Common myeloid progenitor, CD34-positive (primary cell): Measurements from ENCODE around the gene KANK2.
"Not testable (repeated sequence)": the region's sequence is repeated elsewhere in the genome, so short reads cannot be mapped to it uniquely, and the experiment has no call there.

ENCODE experiments used
- CTCF ChIA-PET: fragments of 350-600 bp; sonication (Branson Sonifier 250); formaldehyde crosslinking; loops from one replicate; lab custom pipeline; 2021; ENCODE audit warnings: antibody characterized with exemption; lab: Charles Lee
- POLR2A ChIA-PET: fragments of 350-600 bp; sonication (Branson Sonifier 250); formaldehyde crosslinking; loops from one replicate; lab custom pipeline; 2021; ENCODE audit warnings: antibody characterized with exemption; lab: Charles Lee
- DNase-seq, 3 donors: peaks; one replicate each; pipeline versions ENCODE4 v3.0.0 to v3.0.0-alpha.2; 2013
- H3K27ac ChIP-seq, 2 experiments: 1 replicate in 1 of 2; 2 replicates in 1 of 2; pipeline ENCODE4 v1.7.0; 2013; ENCODE audit warnings: inconsistent platforms in 2 of 2, low read length in 2 of 2, mild to moderate bottlenecking in 2 of 2, low read depth in 1 of 2, moderate library complexity in 1 of 2; ENCODE audit not compliant: severe bottlenecking in 2 of 2, insufficient read depth in 1 of 2, poor library complexity in 1 of 2
- H3K27me3 ChIP-seq, 5 experiments: replicated peaks in 2 of 5; 1 replicate in 3 of 5; 2 replicates in 2 of 5; pipeline versions ENCODE4 v1.6.1 to v1.7.0; 2013; ENCODE audit warnings: low read length in 4 of 5, mild to moderate bottlenecking in 2 of 5, moderate library complexity in 2 of 5, inconsistent platforms in 1 of 5; ENCODE audit not compliant: insufficient read depth in 5 of 5, control insufficient read depth in 4 of 5
- H3K36me3 ChIP-seq, 4 experiments: 1 replicate in 2 of 4; 2 replicates in 2 of 4; pipeline versions ENCODE4 v1.6.1 to v1.7.0; 2013; ENCODE audit warnings: low read length in 3 of 4, control low read depth in 1 of 4, mild to moderate bottlenecking in 1 of 4; ENCODE audit not compliant: control insufficient read depth in 4 of 4, insufficient read depth in 4 of 4
- H3K4me1 ChIP-seq, 4 experiments: 1 replicate in 3 of 4; 2 replicates in 1 of 4; pipeline versions ENCODE4 v1.6.1 to v1.7.1; 2013; ENCODE audit warnings: low read length in 3 of 4, mild to moderate bottlenecking in 3 of 4, control low read depth in 1 of 4, inconsistent platforms in 1 of 4, moderate library complexity in 1 of 4; ENCODE audit not compliant: control insufficient read depth in 4 of 4, insufficient read depth in 4 of 4; ENCODE audit errors: control extremely low read depth in 1 of 4
- H3K4me3 ChIP-seq, 7 experiments: 1 replicate in 4 of 7; 2 replicates in 3 of 7; pipeline versions ENCODE4 v1.5.1 to v1.7.0; 2013; ENCODE audit warnings: mild to moderate bottlenecking in 7 of 7, low read length in 6 of 7, moderate library complexity in 6 of 7, inconsistent platforms in 2 of 7, low read depth in 2 of 7, control low read depth in 1 of 7; ENCODE audit not compliant: insufficient read depth in 4 of 7, control insufficient read depth in 1 of 7; ENCODE audit errors: extremely low read depth in 1 of 7
- H3K9me3 ChIP-seq, 5 experiments: 1 replicate in 4 of 5; 2 replicates in 1 of 5; pipeline versions ENCODE4 v1.6.1 to v1.7.1; 2013; ENCODE audit warnings: low read length in 4 of 5, mild to moderate bottlenecking in 2 of 5, inconsistent platforms in 1 of 5, low read depth in 1 of 5, moderate library complexity in 1 of 5; ENCODE audit not compliant: control insufficient read depth in 4 of 5, insufficient read depth in 2 of 5; ENCODE audit errors: control extremely low read depth in 1 of 5
- WGBS: methylation state at CpG from one replicate; pipeline ENCODE4 v1.1.5; 2013; ENCODE audit not compliant: insufficient coverage; 5-methylcytosine and 5-hydroxymethylcytosine counted together

The KANK2 gene

GRCh38 chr19:11136400-11137101, 60.8 kb downstream of the KANK2 start:
- no peak overlapping the region for H3K27ac ChIP-seq
- CTCF ChIA-PET, result interaction anchor here (6.0 kb wide), 1 partner anchor 10 kb away, joined by 34 read pairs; no protein-coding TSS in a partner anchor
- 60% methylated on average over 7 of the region's 14 CpGs for WGBS
- H3K9me3 ChIP-seq, result no peaks in the 10 kb centered on the region
- POLR2A ChIA-PET, result no interaction called here
- peaks cover 3 to 20% (median 14%) of the 10 kb centered on the region in 4 experiments for H3K36me3 ChIP-seq
- peaks cover 0 to 28% (median 21%) of the 10 kb centered on the region in 4 experiments for H3K4me1 ChIP-seq
- no peak for DNase-seq
- H3K27me3 ChIP-seq, result no peaks in the 10 kb centered on the region
- H3K4me3 ChIP-seq, result no peak overlapping the region

- ChIA-PET POLR2A (no interaction called here), CTCF (interaction anchor here (1.4 to 3.4 kb wide), 3 partner anchors 35 to 96 kb away, joined by 3 to 19 read pairs (median 11); no protein-coding TSS in a partner anchor)
- DNase-seq, result no peak
- Histone ChIP-seq H3K36me3 (peaks cover 12 to 64% (median 54%) of the 10 kb centered on the region in 4 experiments), H3K27me3 (no peaks in the 10 kb centered on the region), H3K4me1 (peaks cover 0 to 4% (median under 1%) of the 10 kb centered on the region in 4 experiments), H3K27ac (no peak overlapping the region), H3K9me3 (no peaks in the 10 kb centered on the region), H3K4me3 (no peak overlapping the region)
- WGBS, result 89% methylated on average over 6 of the region's 7 CpGs
These were observed 65.9 kb downstream of the KANK2 start for GRCh38 chr19:11131471-11131870.

- WGBS, result 54% methylated on average over 14 of the region's 19 CpGs
- peak; percentile 68 to 85 (median 81) for DNase-seq
- Histone ChIP-seq H3K4me1 (peaks cover 0 to 2% (median 0%) of the 10 kb centered on the region in 4 experiments), H3K27me3 (no peaks in the 10 kb centered on the region), H3K4me3 (no peak overlapping the region), H3K27ac (no peak overlapping the region), H3K36me3 (peaks cover 12 to 69% (median 56%) of the 10 kb centered on the region in 4 experiments), H3K9me3 (no peaks in the 10 kb centered on the region)
- POLR2A ChIA-PET, result no interaction called here
- CTCF ChIA-PET, result interaction anchor here (0.9 to 3.4 kb wide), 4 partner anchors 34 to 98 kb away, joined by 3 to 19 read pairs (median 7); no protein-coding TSS in a partner anchor
These were observed 66.4 kb downstream of the KANK2 start for GRCh38 chr19:11130824-11131455.

GRCh38 chr19:11127905-11128304, 69.4 kb downstream of the KANK2 start:
- CTCF ChIA-PET, result interaction anchor here (1.2 to 5.1 kb wide), 2 partner anchors 9 to 19 kb away, joined by 3 to 34 read pairs; no protein-coding TSS in a partner anchor
- WGBS, result 87% methylated on average over 14 of the region's 15 CpGs
- peaks cover 18 to 84% (median 64%) of the 10 kb centered on the region in 4 experiments for H3K36me3 ChIP-seq
- H3K4me1 ChIP-seq, result peaks cover 0 to 2% (median 0%) of the 10 kb centered on the region in 4 experiments
- no peaks in the 10 kb centered on the region for H3K9me3 ChIP-seq
- H3K27ac ChIP-seq, result no peak overlapping the region
- H3K27me3 ChIP-seq, result no peaks in the 10 kb centered on the region
- no peak overlapping the region for H3K4me3 ChIP-seq
- DNase-seq, result no peak
- POLR2A ChIA-PET, result no interaction called here

GRCh38 chr19:11125994-11126685, 71.2 kb downstream of the KANK2 start:
- CTCF ChIA-PET, result interaction anchor here (0.6 to 5.1 kb wide), 13 partner anchors 11 to 496 kb away, joined by 3 to 34 read pairs (median 4); partner anchors contain the start of gene LDLR
- H3K4me3 ChIP-seq, result no peak overlapping the region
- H3K4me1 ChIP-seq, result peaks cover 0 to 2% (median 0%) of the 10 kb centered on the region in 4 experiments
- H3K27me3 ChIP-seq, result no peaks in the 10 kb centered on the region
- WGBS, result 78% methylated on average over 9 of the region's 11 CpGs
- no peaks in the 10 kb centered on the region for H3K9me3 ChIP-seq
- H3K27ac ChIP-seq, result no peak overlapping the region
- peaks cover 16 to 77% (median 53%) of the 10 kb centered on the region in 4 experiments for H3K36me3 ChIP-seq
- POLR2A ChIA-PET, result interaction anchor here (0.6 to 1.0 kb wide), 3 partner anchors 14 to 100 kb away, joined by 3 to 6 read pairs (median 3); no protein-coding TSS in a partner anchor
- DNase-seq, result peak; percentile 68 to 84 (median 79)

- ChIA-PET POLR2A (interaction anchor here (0.6 kb wide), 1 partner anchor 406 kb away, joined by 3 read pairs; the partner anchor contains the start of gene DNM2), CTCF (interaction anchor here (1.0 to 5.1 kb wide), 6 partner anchors 9 to 91 kb away, joined by 3 to 34 read pairs (median 10); no protein-coding TSS in a partner anchor)
- peaks cover 25 to 75% (median 54%) of the 10 kb centered on the region in 4 experiments for H3K36me3 ChIP-seq
- not testable (repeated sequence) for H3K4me3 ChIP-seq, H3K9me3 ChIP-seq, H3K4me1 ChIP-seq, H3K27ac ChIP-seq, DNase-seq, H3K27me3 ChIP-seq
- 96% methylated on average over 4 of the region's 4 CpGs for WGBS
These were observed 73.2 kb downstream of the KANK2 start for GRCh38 chr19:11124157-11124556.
